A549 (cell line): ENCODE data around the gene KCNAB1. TPM values are rescaled to one million over a fixed set of nuclear protein-coding genes. Genes with fewer than 3 reads are reported as not detected.

Experiments used
- ATAC-seq, 2 experiments: fragments of 200-7000 bp in 1 of 2; fragments of >200 bp in 1 of 2; cut with Nextera tagmentation in 1 of 2; cut with Tn5 transposase in 1 of 2; 3 replicates each; pipeline versions ENCODE4 v1.8.0 to v1.9.1; 2018 to 2020; ENCODE audit warnings: mild to moderate bottlenecking in 1 of 2, moderate library complexity in 1 of 2
- CTCF ChIA-PET: fragments of 300-600 bp; sonication (Branson Sonifier 250); formaldehyde crosslinking; extraction: SDS; loops from one replicate; lab custom pipeline; 2021; ENCODE audit warnings: antibody characterized with exemption, inconsistent platforms; lab: Yijun Ruan, JAX
- POLR2A ChIA-PET: fragments of 350-600 bp; formaldehyde crosslinking; extraction: SDS; loops from one replicate; lab custom pipeline; 2021; ENCODE audit warnings: antibody characterized with exemption, inconsistent platforms; lab: Yijun Ruan, JAX
- DNase-seq, 2 experiments: peaks; one replicate each; pipeline versions ENCODE4 v3.0.0 to v3.0.0-alpha.2; 2011 to 2016; ENCODE audit warnings: low read depth in 1 of 2, low spot score in 1 of 2
- FAIRE-seq: peaks from 2 replicates; lab custom pipeline; 2011; peaks lifted over from hg19 to GRCh38; lab: Jason Lieb, UNC
- H3K27ac ChIP-seq, 2 experiments: fragments of >200 bp; sonication (Bioruptor Twin); formaldehyde crosslinking; 3 replicates each; pipeline ENCODE4 v1.5.1; 2016 to 2017
- H3K4me1 ChIP-seq: fragments of >200 bp; sonication (Bioruptor Twin); formaldehyde crosslinking; 3 replicates; pipeline ENCODE4 v1.6.1; 2016
- H3K4me2 ChIP-seq: fragments of >200 bp; sonication (Bioruptor Twin); formaldehyde crosslinking; 3 replicates; pipeline ENCODE4 v1.6.1; 2016
- H3K4me3 ChIP-seq: fragments of >200 bp; sonication (Bioruptor Twin); formaldehyde crosslinking; 3 replicates; pipeline ENCODE4 v1.5.1; 2016
- H3K9me3 ChIP-seq: fragments of >200 bp; sonication (Bioruptor Twin); formaldehyde crosslinking; 3 replicates; pipeline ENCODE4 v1.6.1; 2016
- ESRRA ChIP-seq: fragments of 150-350 bp; IDR thresholded peaks from 2 replicates; pipeline ENCODE4 v1.6.1; 2014; ENCODE audit warnings: mild to moderate bottlenecking, low read length, borderline replicate concordance
- FOXS1 ChIP-seq: fragments of 250-450 bp; sonication (Bioruptor Pico); IDR thresholded peaks from 2 replicates; pipeline ENCODE4 v1.5.0; 2020; ENCODE audit warnings: mild to moderate bottlenecking, moderate library complexity
- HDAC2 ChIP-seq: fragments of 200-600 bp; sonication (generic); IDR thresholded peaks from 2 replicates; pipeline ENCODE4 v1.6.1; 2016
- HOXA7 ChIP-seq: fragments of 250-450 bp; sonication (Bioruptor Pico); IDR thresholded peaks from 2 replicates; pipeline ENCODE4 v1.5.0; 2020; ENCODE audit warnings: mild to moderate bottlenecking, moderate library complexity
- KDM5A ChIP-seq: fragments of 200-600 bp; sonication (generic); IDR thresholded peaks from 2 replicates; pipeline ENCODE4 v1.6.1; 2016; ENCODE audit warnings: antibody characterized with exemption, mild to moderate bottlenecking
- MAFK ChIP-seq: fragments of 450-650 bp; IDR thresholded peaks from 2 replicates; pipeline ENCODE4 v1.6.1; 2014; ENCODE audit not compliant: partially characterized antibody
- POLR2A ChIP-seq: IDR thresholded peaks from 2 replicates; pipeline ENCODE4 v1.6.1; 2012; ENCODE audit warnings: mild to moderate bottlenecking, low read length
- RAD21 ChIP-seq, 2 experiments: fragments of >200 bp in 1 of 2; sonication (Bioruptor Twin) in 1 of 2; formaldehyde crosslinking in 1 of 2; IDR thresholded peaks in 1 of 2; conservative IDR thresholded peaks in 1 of 2; 2 replicates in 1 of 2; 3 replicates in 1 of 2; pipeline ENCODE4 v1.6.1; 2012 to 2018; ENCODE audit warnings: inconsistent platforms in 1 of 2
- ZFP36 ChIP-seq: fragments of 450-650 bp; IDR thresholded peaks from 2 replicates; pipeline ENCODE4 v1.6.1; 2014; ENCODE audit warnings: borderline replicate concordance; ENCODE audit not compliant: partially characterized antibody
- WGBS: methylation state at CpG from one replicate; pipeline ENCODE4 v1.1.6; 2017; ENCODE audit errors: missing lambda C conversion rate; 5-methylcytosine and 5-hydroxymethylcytosine counted together
- polyA plus RNA-seq, 4 experiments: library from polyadenylated mRNA; depleted of rRNA in 3 of 4; stranded (reverse); fragments of >200 nt; fragmentation: RNase III in 1 of 4; extraction: RNeasy Plus Mini Kit Qiagen cat#74134 plus additional on column Dnase treatment in 1 of 4; gene quantifications; 2 replicates in 3 of 4; 3 replicates in 1 of 4; pipeline ENCODE4 v1.2.3, GENCODE V29; 2011 to 2017
- TF ChIP-seq, protein P1 (sequence below): fragments of >200 bp; sonication (Bioruptor Twin); formaldehyde crosslinking; IDR thresholded peaks from 3 replicates; pipeline ENCODE4 v1.6.1; 2016
- TF ChIP-seq, protein P2 (sequence below): fragments of >200 bp; sonication (Bioruptor Twin); formaldehyde crosslinking; IDR thresholded peaks from 2 replicates; pipeline ENCODE4 v1.6.1; 2016
- TF ChIP-seq, protein P3 (sequence below): IDR thresholded peaks from 2 replicates; pipeline ENCODE4 v1.6.1; 2012; ENCODE audit warnings: low read depth, borderline replicate concordance
- TF ChIP-seq, protein P4 (sequence below): fragments of 250-450 bp; sonication (Bioruptor Pico); IDR thresholded peaks from 2 replicates; pipeline ENCODE4 v1.5.0; 2021; ENCODE audit warnings: mild to moderate bottlenecking, moderate library complexity, borderline replicate concordance
- TF ChIP-seq, protein P5 (sequence below): fragments of 250-450 bp; sonication (Bioruptor Pico); IDR thresholded peaks from 2 replicates; pipeline ENCODE4 v1.5.0; 2020; ENCODE audit warnings: low read depth, mild to moderate bottlenecking, moderate library complexity
- TF ChIP-seq, protein P6 (sequence below): fragments of 150-350 bp; IDR thresholded peaks from 2 replicates; pipeline ENCODE4 v1.6.1; 2014; ENCODE audit warnings: low read depth, mild to moderate bottlenecking, low read length
- TF ChIP-seq, protein P7 (sequence below): fragments of 450-650 bp; IDR thresholded peaks from 2 replicates; pipeline ENCODE4 v1.6.1; 2014; ENCODE audit warnings: antibody characterized with exemption

The KCNAB1 gene
- polyA plus RNA-seq, 2 of the 4 experiments (the other 2 are of a cell fraction) = not detected

DNA sequence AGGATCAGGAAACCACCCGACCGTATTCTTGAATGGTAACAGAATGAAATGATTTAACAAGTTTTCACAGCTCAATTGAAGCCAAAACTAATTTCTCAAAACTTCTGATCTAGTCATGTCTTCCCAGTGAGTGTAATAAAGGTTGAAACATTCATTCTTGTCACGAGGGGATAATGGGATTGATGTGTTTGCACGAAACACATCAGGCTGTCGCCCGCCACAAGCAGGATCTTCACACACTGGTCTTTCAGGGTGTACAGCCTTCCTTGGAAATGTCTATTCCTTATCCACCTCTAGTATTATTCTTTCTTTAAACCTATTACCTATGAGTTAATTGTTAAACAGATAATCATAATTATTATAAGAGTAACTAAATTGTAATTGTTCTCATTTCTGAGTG lies 94.3 kb downstream of the KCNAB1 start:
- DNase-seq = no peak
- Histone ChIP-seq H3K4me3 (no peak overlapping the region), H3K9me3 (no peaks in the 10 kb centered on the region), H3K4me1 (0 out of 3 replicates have a peak, but pooled peaks cover 2% of the 10 kb centered on the region)
- no peak for TF ChIP-seq HDAC2
- no peak for TF ChIP-seq KDM5A
- TF ChIP-seq, protein P1, sequence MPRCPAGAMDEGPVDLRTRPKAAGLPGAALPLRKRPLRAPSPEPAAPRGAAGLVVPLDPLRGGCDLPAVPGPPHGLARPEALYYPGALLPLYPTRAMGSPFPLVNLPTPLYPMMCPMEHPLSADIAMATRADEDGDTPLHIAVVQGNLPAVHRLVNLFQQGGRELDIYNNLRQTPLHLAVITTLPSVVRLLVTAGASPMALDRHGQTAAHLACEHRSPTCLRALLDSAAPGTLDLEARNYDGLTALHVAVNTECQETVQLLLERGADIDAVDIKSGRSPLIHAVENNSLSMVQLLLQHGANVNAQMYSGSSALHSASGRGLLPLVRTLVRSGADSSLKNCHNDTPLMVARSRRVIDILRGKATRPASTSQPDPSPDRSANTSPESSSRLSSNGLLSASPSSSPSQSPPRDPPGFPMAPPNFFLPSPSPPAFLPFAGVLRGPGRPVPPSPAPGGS = no peak
- TF ChIP-seq HOXA7 (CRISPR knock-in tag) = no peak
- TF ChIP-seq, protein P2, sequence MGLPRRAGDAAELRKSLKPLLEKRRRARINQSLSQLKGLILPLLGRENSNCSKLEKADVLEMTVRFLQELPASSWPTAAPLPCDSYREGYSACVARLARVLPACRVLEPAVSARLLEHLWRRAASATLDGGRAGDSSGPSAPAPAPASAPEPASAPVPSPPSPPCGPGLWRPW = no peak
- TF ChIP-seq FOXS1 = no peak
- TF ChIP-seq, protein P3, sequence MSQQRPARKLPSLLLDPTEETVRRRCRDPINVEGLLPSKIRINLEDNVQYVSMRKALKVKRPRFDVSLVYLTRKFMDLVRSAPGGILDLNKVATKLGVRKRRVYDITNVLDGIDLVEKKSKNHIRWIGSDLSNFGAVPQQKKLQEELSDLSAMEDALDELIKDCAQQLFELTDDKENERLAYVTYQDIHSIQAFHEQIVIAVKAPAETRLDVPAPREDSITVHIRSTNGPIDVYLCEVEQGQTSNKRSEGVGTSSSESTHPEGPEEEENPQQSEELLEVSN = no peak
- TF ChIP-seq, all 56 proteins: peak for 0
- no peak for FAIRE-seq
- Histone ChIP-seq H3K27ac (no peak overlapping the region), H3K4me2 (no peak overlapping the region)
- POLR2A ChIA-PET = no interaction called here
- CTCF ChIA-PET = interaction anchor here (0.7 kb wide), 1 partner anchor 34 kb away, joined by 4 read pairs; no protein-coding TSS in a partner anchor
- 50% methylated on average over 6 of the region's 6 CpGs for WGBS
- no peak for ATAC-seq

DNA sequence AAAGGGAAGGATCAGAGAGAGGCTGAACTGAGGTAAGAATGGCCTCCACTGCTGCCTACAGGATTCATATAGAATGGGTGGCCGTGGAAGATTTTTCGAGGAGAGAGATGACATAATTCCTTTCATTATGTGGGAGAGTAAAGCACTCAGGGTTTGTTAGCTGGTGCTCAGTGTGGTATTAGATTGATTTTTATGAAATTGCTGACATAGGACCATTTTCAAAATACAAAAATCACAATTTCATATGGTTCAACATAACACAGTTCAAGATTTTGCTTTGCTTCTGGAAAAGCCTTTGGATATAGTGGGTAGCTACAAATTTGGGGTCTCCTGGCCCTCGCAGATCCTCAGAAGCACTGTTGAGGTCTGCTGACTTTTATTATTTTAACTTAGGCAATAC lies 95.4 kb downstream of the KCNAB1 start:
- ATAC-seq (no peak), FAIRE-seq (no peak), DNase-seq (no peak)
- POLR2A ChIA-PET = no interaction called here
- H3K4me3 ChIP-seq = no peak overlapping the region
- WGBS = 20% methylated on average over 3 of the region's 3 CpGs
- CTCF ChIA-PET = no interaction called here
- no peak overlapping the region for H3K4me2 ChIP-seq
- H3K4me1 ChIP-seq = 0 out of 3 replicates have a peak, but pooled peaks cover 2% of the 10 kb centered on the region
- H3K27ac ChIP-seq = no peak overlapping the region
- TF ChIP-seq, protein P4, sequence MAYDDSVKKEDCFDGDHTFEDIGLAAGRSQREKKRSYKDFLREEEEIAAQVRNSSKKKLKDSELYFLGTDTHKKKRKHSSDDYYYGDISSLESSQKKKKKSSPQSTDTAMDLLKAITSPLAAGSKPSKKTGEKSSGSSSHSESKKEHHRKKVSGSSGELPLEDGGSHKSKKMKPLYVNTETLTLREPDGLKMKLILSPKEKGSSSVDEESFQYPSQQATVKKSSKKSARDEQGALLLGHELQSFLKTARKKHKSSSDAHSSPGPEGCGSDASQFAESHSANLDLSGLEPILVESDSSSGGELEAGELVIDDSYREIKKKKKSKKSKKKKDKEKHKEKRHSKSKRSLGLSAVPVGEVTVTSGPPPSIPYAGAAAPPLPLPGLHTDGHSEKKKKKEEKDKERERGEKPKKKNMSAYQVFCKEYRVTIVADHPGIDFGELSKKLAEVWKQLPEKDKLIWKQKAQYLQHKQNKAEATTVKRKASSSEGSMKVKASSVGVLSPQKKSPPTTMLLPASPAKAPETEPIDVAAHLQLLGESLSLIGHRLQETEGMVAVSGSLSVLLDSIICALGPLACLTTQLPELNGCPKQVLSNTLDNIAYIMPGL = no peak
- TF ChIP-seq, protein P5, sequence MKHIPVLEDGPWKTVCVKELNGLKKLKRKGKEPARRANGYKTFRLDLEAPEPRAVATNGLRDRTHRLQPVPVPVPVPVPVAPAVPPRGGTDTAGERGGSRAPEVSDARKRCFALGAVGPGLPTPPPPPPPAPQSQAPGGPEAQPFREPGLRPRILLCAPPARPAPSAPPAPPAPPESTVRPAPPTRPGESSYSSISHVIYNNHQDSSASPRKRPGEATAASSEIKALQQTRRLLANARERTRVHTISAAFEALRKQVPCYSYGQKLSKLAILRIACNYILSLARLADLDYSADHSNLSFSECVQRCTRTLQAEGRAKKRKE (CRISPR knock-in tag) = no peak
- peak; percentile 66 for TF ChIP-seq MAFK
- H3K9me3 ChIP-seq = no peaks in the 10 kb centered on the region

DNA sequence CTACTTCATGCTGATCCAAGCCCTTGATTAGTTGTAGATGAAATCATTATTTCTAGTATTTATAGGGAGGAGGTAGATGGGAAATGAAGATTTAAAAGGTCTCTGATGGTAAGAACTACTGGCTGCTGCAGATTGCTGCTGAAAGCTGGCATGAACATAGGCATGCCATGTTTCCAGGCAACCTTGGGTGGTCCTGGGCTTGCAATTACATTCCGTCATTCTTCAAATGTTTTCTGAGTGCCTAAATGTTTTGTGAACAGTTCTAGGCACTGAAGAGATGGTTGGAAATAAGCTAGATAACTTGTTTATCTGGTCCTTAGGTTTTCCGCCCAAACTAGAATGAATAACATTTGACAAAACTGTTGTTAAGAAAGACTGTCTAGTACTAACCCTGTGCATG lies 95.8 kb downstream of the KCNAB1 start:
- CTCF ChIA-PET = no interaction called here
- DNase-seq (no peak), FAIRE-seq (no peak), ATAC-seq (no peak)
- no peak overlapping the region for H3K27ac ChIP-seq
- 0 out of 3 replicates have a peak, but pooled peaks cover 2% of the 10 kb centered on the region for H3K4me1 ChIP-seq
- no peak overlapping the region for H3K4me2 ChIP-seq
- TF ChIP-seq ESRRA (no peak), POLR2A (no peak), RAD21 (conservative IDR thresholded peaks at IDR 0.05 in 1 of 2, IDR thresholded peaks at IDR 0.05 in 1 of 2) (no peak)
- POLR2A ChIA-PET = no interaction called here
- H3K9me3 ChIP-seq = no peaks in the 10 kb centered on the region
- no peak overlapping the region for H3K4me3 ChIP-seq
- 76% methylated on average over 2 of the region's 2 CpGs for WGBS

DNA sequence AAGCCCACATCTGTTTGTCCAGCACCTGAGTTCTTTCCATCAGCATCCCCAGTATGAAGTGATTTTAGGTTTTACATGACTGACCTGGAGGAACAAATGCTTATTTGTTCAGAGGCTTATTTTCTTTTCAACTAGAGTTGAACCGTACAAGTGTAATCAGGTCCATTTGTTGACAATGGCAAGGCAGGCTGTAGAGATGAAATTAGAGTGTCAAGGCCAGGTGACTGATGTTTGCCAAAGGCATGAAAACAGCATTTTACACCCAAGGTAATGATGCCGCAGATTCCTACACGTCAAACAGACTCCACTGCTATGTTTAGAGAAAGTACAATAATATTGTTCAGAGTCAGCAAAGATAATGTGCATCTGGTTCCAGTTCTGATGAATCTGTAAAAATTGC lies 96.5 kb downstream of the KCNAB1 start:
- FAIRE-seq = no peak
- 65% methylated on average over 3 of the region's 3 CpGs for WGBS

More for the DNA sequence above, 96.5 kb downstream of the KCNAB1 start:
- DNase-seq = no peak
- ChIA-PET CTCF (no interaction called here), POLR2A (no interaction called here)
- H3K4me2 ChIP-seq = no peak overlapping the region
- no peak overlapping the region for H3K4me3 ChIP-seq
- H3K9me3 ChIP-seq = no peaks in the 10 kb centered on the region
- H3K27ac ChIP-seq = no peak overlapping the region
- ATAC-seq = no peak
- 0 out of 3 replicates have a peak, but pooled peaks cover 2% of the 10 kb centered on the region for H3K4me1 ChIP-seq
- TF ChIP-seq ZFP36 (no peak), MAFK (no peak)
- TF ChIP-seq, protein P6, sequence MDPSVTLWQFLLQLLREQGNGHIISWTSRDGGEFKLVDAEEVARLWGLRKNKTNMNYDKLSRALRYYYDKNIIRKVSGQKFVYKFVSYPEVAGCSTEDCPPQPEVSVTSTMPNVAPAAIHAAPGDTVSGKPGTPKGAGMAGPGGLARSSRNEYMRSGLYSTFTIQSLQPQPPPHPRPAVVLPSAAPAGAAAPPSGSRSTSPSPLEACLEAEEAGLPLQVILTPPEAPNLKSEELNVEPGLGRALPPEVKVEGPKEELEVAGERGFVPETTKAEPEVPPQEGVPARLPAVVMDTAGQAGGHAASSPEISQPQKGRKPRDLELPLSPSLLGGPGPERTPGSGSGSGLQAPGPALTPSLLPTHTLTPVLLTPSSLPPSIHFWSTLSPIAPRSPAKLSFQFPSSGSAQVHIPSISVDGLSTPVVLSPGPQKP = no peak
- TF ChIP-seq, protein P3 = no peak
- TF ChIP-seq, protein P7, sequence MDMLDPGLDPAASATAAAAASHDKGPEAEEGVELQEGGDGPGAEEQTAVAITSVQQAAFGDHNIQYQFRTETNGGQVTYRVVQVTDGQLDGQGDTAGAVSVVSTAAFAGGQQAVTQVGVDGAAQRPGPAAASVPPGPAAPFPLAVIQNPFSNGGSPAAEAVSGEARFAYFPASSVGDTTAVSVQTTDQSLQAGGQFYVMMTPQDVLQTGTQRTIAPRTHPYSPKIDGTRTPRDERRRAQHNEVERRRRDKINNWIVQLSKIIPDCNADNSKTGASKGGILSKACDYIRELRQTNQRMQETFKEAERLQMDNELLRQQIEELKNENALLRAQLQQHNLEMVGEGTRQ = no peak
